DMS 273 treated with DMSO at 0.1 percent for 48 hours (cell line): ENCODE measurements around the gene TXNRD1.
"Not testable (repeated sequence)": the region's sequence is repeated elsewhere in the genome, so short reads cannot be mapped to it uniquely, and the experiment has no call there.

Experiments used
- DNase-seq: peaks from one replicate; lab custom pipeline; 2025; lab: John Stamatoyannopoulos, UW

TXNRD1 gene

DNA sequence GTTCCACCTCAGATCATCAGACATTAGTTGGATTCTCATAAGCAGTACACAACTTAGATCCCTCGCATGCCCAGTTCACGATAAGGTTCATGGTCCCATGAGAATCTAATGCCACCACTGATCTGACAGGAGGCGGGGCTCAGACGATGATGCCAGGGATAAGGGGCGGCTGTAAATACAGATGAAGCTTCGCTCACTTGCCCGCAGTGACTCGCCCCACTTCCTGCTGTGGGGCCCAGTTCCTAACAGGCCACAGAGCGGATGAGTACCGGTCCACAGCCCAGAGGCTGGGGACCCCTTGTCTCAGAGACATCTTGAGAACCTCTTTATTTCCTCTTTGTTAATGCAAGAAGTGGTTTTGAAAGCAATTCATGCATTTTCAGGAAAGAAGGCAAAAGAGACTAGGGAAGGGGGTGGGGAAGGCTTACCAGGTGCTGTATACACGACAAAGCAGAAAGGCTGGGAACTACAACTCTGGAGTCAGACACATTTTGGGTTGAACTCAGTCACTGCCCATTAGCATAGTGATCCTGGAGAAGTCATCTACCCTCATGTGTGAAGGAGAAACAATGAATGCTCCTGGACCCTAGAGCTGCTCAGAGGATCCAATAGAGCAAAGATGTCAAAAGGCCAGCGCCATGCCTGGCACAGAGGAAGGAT is 156.6 kb downstream of the TXNRD1 start:
- no peak for DNase-seq

DNA sequence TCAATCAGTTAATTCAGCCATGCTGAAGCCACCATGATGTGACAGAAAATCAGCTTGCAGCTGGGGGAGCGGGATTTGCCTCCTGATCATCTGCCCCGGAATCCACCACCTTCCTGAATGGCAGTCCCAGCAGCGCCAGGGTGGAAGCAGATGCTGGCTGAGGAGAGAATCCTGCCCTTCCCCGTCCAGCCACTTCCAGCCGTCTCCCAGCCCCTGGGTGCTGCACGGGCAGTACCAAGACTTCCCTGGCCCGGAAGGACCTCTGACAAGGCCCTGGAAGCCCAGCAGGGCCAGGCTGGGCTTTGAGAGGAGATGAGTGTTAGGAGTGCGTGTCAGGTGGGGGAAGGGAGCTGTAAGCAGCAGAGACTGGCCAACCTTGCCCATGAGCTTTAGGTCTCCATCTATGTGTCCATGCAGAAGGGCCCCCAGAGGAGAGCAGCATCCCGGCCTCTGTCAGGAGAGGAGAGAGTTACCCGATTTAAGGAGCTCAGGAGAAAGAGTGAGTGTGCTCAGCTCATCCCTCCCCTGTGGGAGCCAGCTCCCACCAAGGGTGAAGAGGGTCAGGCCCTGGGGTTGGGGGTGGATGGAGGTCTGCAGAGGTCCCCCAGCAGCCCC is 157.2 kb downstream of the TXNRD1 start:
- no peak for DNase-seq

DNA sequence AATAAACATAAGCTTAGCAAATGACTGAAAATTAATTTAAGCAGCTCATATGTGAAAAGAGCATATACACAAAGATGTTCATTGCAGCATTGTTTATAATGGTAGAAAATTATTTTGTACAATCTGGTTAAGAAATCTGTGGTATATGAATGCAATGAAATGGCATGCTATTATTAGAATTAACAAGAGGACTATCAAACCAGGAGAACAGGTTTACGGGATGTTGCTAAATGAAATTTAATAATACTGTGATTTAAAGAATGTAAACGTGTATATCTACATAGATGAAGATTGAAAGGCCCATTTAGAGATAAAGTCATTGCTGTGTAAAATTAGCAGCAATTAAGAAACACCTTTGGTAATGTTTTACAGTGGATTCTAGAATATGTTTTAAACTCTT is 158.5 kb downstream of the TXNRD1 start:
- no peak for DNase-seq

DNA sequence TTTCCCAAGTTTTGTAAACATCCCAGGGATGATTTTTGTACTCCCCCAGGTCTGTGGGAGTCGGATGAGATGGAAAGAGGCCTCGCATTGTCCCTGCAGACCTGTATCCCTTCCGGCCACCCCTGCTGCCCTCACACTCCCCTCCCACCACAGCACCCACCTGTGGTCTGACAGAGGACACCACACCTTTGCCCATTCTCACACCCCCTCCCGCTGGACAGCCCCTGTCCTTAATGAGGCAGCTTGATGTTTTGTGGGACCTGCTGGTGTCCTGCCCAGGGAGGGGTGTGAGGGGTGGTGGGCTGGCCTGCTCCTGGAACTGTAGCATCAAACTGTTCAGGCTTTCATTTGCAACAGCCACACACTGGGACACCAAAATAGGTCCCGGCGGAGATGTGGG is 159.2 kb downstream of the TXNRD1 start:
- DNase-seq, result no peak

GRCh38 chr12:104375775-104376174 is 160.2 kb downstream of the TXNRD1 start:
- DNase-seq, result no peak

GRCh38 chr12:104376650-104377513 is 161.3 kb downstream of the TXNRD1 start:
- no peak for DNase-seq

GRCh38 chr12:104377514-104377812 is 161.9 kb downstream of the TXNRD1 start:
- DNase-seq, result no peak

GRCh38 chr12:104378427-104378826 is 162.8 kb downstream of the TXNRD1 start:
- no peak for DNase-seq

GRCh38 chr12:104381341-104381730 is 165.8 kb downstream of the TXNRD1 start:
- DNase-seq, result no peak

GRCh38 chr12:104381731-104382480 is 166.3 kb downstream of the TXNRD1 start:
- peak; percentile 47 for DNase-seq

DNA sequence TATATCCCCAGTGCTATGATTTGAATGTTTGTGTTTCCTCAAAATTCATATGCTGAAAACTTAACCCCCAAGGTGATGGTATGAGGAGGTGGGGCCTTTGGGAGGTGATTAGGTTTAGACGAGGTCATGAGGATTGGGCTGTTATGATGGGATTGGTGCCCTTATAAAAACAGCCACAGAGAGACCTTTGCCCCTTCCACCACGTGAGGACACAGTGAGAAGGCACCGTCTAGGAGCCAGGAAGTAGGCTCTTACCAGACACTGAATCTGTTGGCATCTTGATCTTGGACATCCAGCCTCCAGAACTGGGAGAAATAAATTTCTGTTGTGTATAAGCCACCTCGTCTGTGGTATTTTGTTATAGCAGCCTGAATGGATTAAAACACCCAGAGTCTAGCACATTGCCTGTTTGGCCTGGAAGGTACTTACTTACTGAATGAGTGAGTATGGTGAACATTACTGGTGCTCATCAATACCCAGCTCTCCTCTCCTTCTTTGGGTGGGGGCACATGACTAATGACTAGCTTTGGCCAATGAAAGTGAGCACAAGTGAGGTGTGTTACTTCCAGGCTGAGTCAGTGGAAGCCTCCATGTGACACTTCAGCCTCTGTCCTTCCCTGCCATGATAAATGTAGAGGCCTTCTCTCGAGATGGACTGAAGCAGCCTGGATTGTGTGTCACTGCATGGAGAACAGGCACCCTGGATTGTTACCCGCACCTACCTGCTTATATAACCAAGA is 168.7 kb downstream of the TXNRD1 start:
- no peak for DNase-seq

DNA sequence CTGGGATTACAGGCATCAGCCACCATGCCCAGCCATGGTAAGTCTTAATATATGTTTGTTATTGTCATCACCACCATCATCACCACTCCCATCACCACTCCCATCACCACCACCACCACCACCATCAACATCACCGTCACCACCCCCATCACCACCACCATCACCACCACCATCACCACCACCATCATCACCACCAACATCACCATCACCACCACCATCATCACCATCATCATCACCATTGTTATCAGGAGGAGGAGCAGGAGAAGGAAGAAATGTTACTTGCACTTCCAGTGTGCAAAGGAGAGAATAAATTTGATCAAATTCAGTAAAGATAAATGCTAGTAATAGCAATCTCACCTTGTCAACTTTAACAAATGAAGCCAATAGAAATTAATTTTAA is 169.9 kb downstream of the TXNRD1 start:
- no peak for DNase-seq

GRCh38 chr12:104386461-104386860 is 170.9 kb downstream of the TXNRD1 start:
- no peak for DNase-seq

- no peak for DNase-seq
These were observed 171.6 kb downstream of the TXNRD1 start for GRCh38 chr12:104387190-104387589.

DNA sequence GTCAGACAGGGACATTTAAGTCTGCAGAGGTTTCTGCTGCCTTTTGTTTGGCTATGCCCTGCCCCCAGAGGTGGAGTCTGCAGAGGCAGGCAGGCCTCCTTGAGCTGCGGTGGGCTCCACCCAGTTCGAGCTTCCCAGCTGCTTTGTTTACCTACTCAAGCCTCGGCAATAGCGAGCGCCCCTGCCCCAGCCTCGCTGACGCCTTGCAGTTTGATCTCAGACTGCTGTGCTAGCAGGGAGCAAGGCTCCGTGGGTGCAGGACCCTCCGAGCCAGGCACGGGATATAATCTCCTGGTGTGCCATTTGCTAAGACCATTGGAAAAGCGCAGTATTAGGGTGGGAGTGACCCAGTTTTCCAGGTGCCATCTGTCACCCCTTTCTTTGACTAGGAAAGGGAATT is 178.5 kb downstream of the TXNRD1 start:
- DNase-seq, result not testable (repeated sequence)
